ENCODE measurements around the gene KRTAP12-3. TPM values are rescaled to one million over a fixed set of nuclear protein-coding genes. Genes with fewer than 3 reads are reported as not detected.

The KRTAP12-3 gene
- total RNA-seq, 1 experiment from 2014 or later, result not detected

GRCh38 chr21:44613386-44614155, 44.2 kb upstream of the KRTAP12-3 start:
- ChIA-PET CTCF (no interaction called here), POLR2A (ENCODE audit: low non-redundant PET) (no interaction called here)
- Histone ChIP-seq H3K9me3 (ENCODE audit: low read depth, low read length, poor library complexity, severe bottlenecking) (peaks cover 25% of the 10 kb centered on the region), H3K4me1 (ENCODE audit: insufficient read depth, low read length, poor library complexity, severe bottlenecking) (no peaks in the 10 kb centered on the region), H3K4me3 (ENCODE audit: low read depth, low read length, poor library complexity, severe bottlenecking) (no peak overlapping the region), H3K27me3 (replicated peaks; ENCODE audit: insufficient read depth, low read depth, low read length, poor library complexity) (no peaks in the 10 kb centered on the region), H3K36me3 (ENCODE audit: insufficient read depth, low read length, poor library complexity, severe bottlenecking) (no peaks in the 10 kb centered on the region), H3K27ac (ENCODE audit: low read depth, low read length, poor library complexity, severe bottlenecking) (no peak overlapping the region)
- intact Hi-C loops (cut with micrococcal nuclease; ENCODE audit: unreplicated experiment), result no loop called here
- no peak for DNase-seq (ENCODE audit: low spot score)
- no TSS peak for BruUV-seq (replicated peaks)
- no peak for TF ChIP-seq CTCF (conservative IDR thresholded peaks at IDR 0.05; ENCODE audit: low read depth, low read length)
- no peak for TF ChIP-seq EZH2 (IDR thresholded peaks at IDR 0.05; ENCODE audit: borderline replicate concordance, low read depth, low read length, poor library complexity, severe bottlenecking)

- Histone ChIP-seq H3K36me3 (ENCODE audit: insufficient read depth, low read length, poor library complexity, severe bottlenecking) (no peaks in the 10 kb centered on the region), H3K4me1 (ENCODE audit: insufficient read depth, low read length, poor library complexity, severe bottlenecking) (no peaks in the 10 kb centered on the region), H3K9me3 (ENCODE audit: low read depth, low read length, poor library complexity, severe bottlenecking) (peaks cover 23% of the 10 kb centered on the region), H3K4me3 (ENCODE audit: low read depth, low read length, poor library complexity, severe bottlenecking) (no peak overlapping the region), H3K27me3 (replicated peaks; ENCODE audit: insufficient read depth, low read depth, low read length, poor library complexity) (no peaks in the 10 kb centered on the region), H3K27ac (ENCODE audit: low read depth, low read length, poor library complexity, severe bottlenecking) (no peak overlapping the region)
- ChIA-PET POLR2A (ENCODE audit: low non-redundant PET) (no interaction called here), CTCF (no interaction called here)
- no peak for TF ChIP-seq EZH2 (IDR thresholded peaks at IDR 0.05; ENCODE audit: borderline replicate concordance, low read depth, low read length, poor library complexity, severe bottlenecking)
- no peak for TF ChIP-seq CTCF (conservative IDR thresholded peaks at IDR 0.05; ENCODE audit: low read depth, low read length)
- intact Hi-C loops (cut with micrococcal nuclease; ENCODE audit: unreplicated experiment), result no loop called here
- no TSS peak for BruUV-seq (replicated peaks)
- DNase-seq (ENCODE audit: low spot score), result no peak
Measured at GRCh38 chr21:44614161-44614631, 43.5 kb upstream of the KRTAP12-3 start.

- Histone ChIP-seq H3K9me3 (ENCODE audit: low read depth, low read length, poor library complexity, severe bottlenecking) (peaks cover 22% of the 10 kb centered on the region), H3K4me1 (ENCODE audit: insufficient read depth, low read length, poor library complexity, severe bottlenecking) (no peaks in the 10 kb centered on the region), H3K27me3 (replicated peaks; ENCODE audit: insufficient read depth, low read depth, low read length, poor library complexity) (no peaks in the 10 kb centered on the region), H3K4me3 (ENCODE audit: low read depth, low read length, poor library complexity, severe bottlenecking) (no peak overlapping the region), H3K36me3 (ENCODE audit: insufficient read depth, low read length, poor library complexity, severe bottlenecking) (no peaks in the 10 kb centered on the region), H3K27ac (ENCODE audit: low read depth, low read length, poor library complexity, severe bottlenecking) (no peak overlapping the region)
- DNase-seq (ENCODE audit: low spot score), result no peak
- TF ChIP-seq CTCF (conservative IDR thresholded peaks at IDR 0.05; ENCODE audit: low read depth, low read length) (no peak), EZH2 (IDR thresholded peaks at IDR 0.05; ENCODE audit: borderline replicate concordance, low read depth, low read length, poor library complexity, severe bottlenecking) (no peak)
- ChIA-PET CTCF (no interaction called here), POLR2A (ENCODE audit: low non-redundant PET) (no interaction called here)
- intact Hi-C loops (cut with micrococcal nuclease; ENCODE audit: unreplicated experiment), result no loop called here
- no TSS peak for BruUV-seq (replicated peaks)
Measured at GRCh38 chr21:44614961-44615391, 42.8 kb upstream of the KRTAP12-3 start.

Measured in A673 (cell line).